ENCODE measurements around the gene MCM6.
"Not testable (repeated sequence)": the region's sequence is repeated elsewhere in the genome, so short reads cannot be mapped to it uniquely, and the experiment has no call there.

MCM6 gene

DNA sequence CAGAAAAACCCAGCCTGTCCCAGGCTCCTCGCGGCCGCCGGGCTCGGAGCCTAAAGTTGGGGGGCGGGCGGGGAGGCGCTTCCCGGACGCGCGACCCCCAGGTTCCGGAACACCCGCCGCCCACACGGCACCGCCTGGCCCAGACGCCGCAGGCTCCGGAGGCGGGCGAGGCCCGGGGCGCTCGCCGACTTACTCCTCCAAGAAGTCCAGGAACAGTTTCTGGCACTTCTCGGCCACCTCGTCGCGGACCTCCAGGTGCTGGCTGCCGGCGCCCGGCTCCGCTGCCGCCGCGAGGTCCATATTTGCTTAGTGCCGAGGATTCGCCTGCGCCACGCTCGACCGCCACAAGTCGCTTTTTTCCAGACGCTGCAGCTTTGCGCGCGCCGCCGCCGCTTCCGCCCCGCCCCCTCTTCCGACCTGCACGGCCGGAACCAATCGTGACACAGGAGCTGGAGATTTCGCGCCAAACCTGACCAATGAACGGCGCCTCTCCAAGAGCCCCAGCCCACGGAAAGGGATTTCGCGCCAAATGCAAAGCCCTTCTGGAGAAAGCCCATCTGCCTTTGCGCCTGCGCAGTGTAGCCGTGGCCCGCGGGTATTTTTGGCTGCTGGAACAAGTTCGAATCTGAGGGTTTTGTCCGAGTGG is at the start of gene MCM6:
MCM6 (minus strand) TSS at position 378 of the 646 bp plus-strand sequence; CDS start at position 300, 78 bp downstream.
- peak; percentile 99 for DNase-seq

DNA sequence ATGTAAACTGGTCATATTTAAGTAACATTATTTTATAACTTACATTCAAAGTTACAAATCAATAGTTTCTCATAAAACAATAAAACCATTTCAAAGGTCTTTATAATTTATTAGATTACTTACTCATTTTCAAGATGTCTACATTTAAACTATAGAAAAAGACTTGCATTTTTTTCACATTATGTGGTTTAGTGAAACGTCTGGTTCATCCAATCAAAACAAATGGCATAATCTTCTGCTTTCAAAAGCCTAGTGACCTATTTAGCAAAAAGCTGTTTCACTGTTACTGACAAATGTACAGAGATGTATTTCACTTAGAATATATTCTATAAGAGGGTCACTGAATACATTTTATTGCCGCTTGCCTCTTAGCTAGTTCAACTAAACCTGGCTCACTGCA is 49.3 kb upstream of the MCM6 start:
- no peak for DNase-seq

GRCh38 chr2:135916207-135916606 is 40.0 kb upstream of the MCM6 start:
- DNase-seq = peak in 1 of 2 donors; percentile 73

GRCh38 chr2:135914485-135914884 is 38.2 kb upstream of the MCM6 start:
- DNase-seq = no peak

- DNase-seq = peak; percentile 26 to 77
Observed at GRCh38 chr2:135913727-135914365, 37.6 kb upstream of the MCM6 start.

DNA sequence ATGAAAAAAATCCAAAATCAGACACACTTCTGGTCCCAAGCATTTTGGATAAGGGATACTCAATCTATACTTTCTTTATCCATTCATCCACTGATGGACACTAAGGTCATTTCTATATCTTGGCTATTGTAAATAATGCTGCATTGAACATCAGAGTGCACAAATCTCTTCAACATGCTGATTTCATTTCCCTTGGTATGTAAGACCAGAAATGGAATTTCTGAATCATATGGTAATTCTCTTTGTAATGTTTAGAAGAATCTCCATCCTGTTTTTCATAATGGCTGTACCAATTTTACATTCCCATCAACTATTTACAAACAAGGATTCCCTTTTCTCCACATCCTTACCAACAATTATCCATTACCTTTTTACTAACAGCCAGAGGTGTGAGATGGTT is 33.7 kb upstream of the MCM6 start:
- no peak for DNase-seq

- no peak for DNase-seq
Observed at GRCh38 chr2:135905679-135906078, 29.4 kb upstream of the MCM6 start.

DNA sequence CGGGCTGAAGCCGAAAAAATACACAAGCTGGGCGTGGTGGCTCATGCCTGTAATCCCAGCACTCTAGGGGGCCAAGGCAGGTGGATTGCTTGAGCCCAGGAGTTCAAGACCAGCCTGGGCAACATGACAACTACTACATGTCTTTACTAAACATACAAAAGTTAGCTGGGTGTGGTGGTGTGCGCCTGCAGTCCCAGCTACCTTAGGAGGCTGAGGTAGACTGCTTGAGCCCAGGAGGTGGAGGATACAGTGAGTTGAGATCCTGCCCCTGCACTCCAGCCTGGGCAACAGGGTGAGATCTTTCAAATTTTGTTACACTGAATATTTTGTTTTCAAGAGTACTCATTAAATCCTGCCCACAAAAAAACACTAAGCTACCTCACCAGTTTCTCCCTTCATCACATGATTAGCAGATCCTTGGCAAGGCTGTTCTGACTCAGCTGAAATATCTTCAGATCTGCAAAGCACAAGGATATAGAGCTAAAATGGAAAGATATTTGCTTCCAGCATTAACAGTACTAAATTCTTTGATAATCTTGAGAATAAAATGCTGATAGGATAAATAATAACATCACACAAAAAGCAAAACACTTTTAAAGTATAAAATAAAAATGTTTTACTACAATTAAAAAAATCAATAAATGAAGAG is 28.2 kb upstream of the MCM6 start:
- no peak for DNase-seq

- DNase-seq = no peak
Observed at GRCh38 chr2:135903650-135904049, 27.4 kb upstream of the MCM6 start.

- no peak for DNase-seq
Observed at GRCh38 chr2:135899567-135899966, 23.3 kb upstream of the MCM6 start.

- no peak for DNase-seq
Observed at GRCh38 chr2:135898234-135898786, 22.1 kb upstream of the MCM6 start.

DNA sequence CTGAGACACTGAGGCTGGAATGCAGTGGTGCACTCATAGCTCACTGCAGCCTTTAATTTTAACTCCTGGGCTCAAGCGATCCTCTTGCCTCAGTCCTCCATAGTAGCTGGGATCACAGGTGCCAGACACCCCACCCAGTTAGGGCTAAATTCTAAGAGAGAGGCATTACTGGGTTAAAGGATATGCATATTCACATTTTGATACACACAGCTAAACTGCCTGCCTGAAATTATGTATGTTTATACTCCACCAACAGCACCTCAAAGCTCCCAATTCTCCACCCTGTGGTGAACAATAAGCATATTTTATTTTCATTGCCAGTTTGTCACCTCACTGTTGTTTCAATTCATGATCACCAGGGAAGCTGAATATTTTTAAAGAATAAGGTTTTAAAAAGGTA is 18.7 kb upstream of the MCM6 start:
- no peak for DNase-seq

DNA sequence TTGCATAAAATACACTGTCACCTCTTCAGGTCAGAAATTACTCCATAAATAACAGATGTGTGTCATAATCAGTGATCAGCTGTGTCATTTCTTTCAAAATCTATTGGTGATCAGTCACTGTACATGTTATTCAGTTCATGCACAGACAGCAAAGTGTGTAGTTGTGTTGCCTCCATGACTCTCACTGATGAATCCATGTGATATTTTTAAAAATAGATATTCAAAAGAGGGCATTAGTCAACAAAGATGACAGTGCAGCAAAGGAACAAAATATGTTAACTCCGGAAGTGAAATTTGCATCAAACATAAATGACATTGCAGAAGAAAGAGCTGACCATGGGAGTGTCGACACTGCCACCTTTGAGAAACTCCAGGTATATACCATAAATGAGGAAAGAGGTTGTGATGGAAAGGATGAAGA is 17.1 kb upstream of the MCM6 start:
- DNase-seq = no peak

DNA sequence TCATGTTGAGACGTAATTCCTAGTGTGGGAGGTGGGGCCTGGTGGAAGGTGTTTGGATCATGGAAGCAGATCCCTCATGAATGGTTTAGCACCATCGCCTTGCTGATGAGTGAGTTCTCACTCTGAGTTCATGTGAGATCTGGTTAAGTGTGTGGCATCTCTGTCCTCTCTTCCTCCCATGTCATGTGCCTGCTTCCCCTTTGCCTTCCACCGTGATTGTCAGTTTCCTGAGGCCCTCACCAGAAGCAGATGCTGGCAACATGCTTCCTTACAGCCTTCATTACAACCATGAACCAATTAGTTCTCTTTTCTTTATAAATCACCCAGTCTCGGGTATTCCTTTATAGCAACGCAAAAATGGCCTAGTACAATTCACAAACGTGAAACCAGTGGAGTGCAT is 14.6 kb upstream of the MCM6 start:
- peak in 1 of 2 donors; percentile 20 for DNase-seq

GRCh38 chr2:135890149-135890548 is 13.9 kb upstream of the MCM6 start:
- DNase-seq = no peak

DNA sequence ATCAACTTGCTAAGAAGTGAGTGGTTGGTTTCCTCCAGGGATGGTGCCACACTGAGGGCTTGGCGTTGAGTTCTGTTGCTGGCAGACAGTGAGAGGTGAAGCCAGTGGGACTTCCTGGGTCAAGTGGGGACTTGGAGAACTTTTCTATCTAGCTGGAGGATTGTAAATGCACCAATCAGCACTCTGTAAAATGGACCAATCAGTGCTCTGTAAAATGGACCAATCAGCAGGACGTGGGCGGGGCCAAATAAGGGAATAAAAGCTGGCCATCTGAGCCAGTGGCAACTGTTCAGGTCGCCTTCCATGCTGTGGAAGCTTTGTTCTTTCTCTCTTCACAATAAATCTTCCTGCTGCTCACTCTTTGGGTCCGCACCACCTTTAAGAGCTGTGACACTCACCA is 12.3 kb upstream of the MCM6 start:
- DNase-seq = not testable (repeated sequence)

DNA sequence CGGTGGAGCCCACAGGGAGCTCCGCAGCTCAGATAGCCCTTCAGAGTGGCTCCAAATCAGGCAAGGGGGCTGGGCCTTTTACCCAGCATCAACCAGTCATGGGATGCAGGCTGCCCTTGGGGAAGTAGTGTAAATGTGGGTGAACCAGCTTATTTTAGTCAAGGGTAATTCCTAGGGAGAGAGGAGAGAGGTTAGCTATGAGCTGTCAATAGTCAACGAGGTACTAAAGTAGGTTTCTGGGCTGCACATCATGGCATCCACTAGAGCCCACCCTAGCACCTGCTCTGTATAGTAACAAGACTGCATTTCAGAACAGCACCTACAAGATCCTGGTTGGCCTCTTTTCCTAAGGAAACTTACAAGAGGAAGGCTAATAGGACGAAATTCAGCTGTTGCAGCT is 9.5 kb upstream of the MCM6 start:
- DNase-seq = no peak

DNA sequence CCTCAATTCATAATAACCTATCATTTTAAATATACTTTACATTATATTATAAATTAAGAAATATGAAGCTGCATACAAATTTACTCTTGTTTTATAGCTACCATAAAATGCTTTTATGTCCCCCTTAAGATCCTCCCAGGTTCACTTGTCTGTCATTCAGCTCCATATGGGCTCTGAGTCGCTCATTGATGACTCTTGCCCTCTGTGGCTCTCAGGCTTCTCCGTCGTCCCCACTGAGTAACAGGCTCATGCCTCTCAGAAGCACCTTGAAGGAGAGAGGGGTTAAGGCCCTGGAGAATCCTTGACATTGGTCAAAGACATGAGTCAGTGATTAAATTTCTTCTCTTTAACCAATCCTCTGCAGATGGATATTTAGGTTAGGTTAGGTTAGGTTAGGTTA is 6.2 kb upstream of the MCM6 start:
- no peak for DNase-seq

GRCh38 chr2:135876770-135877169 is 527 bp upstream of the MCM6 start:
- not testable (repeated sequence) for DNase-seq

- peak; percentile 61 to 75 for DNase-seq
Observed at GRCh38 chr2:135875491-135876065, 665 bp downstream of the MCM6 start.

DNA sequence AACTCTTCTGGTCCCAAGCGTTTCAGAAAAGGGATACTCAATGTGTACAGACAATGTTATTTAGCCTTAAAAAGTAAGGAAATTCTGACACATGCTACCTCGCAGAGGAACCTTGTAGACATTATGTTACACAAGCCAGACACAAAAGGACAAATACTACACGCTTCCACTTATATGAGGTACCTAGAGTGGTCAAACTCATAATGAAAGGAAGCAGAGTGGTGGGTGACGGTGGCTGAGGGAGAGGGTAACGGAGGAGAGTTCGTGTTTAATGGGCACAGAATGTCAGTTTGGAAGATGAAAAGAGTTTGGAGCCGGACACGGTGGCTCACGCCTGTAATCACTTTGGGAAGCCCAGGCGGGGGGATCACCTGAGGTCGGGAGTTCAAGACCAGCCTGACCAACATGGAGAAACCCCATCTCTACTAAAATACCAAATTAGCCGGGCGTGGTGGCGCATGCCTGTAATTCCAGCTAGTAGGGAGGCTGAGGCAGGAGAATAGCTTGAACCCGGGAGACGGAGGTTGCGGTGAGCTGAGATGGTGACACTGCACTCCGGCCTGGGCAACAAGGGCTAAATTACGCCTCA is 1.4 kb downstream of the MCM6 start:
- no peak for DNase-seq

DNA sequence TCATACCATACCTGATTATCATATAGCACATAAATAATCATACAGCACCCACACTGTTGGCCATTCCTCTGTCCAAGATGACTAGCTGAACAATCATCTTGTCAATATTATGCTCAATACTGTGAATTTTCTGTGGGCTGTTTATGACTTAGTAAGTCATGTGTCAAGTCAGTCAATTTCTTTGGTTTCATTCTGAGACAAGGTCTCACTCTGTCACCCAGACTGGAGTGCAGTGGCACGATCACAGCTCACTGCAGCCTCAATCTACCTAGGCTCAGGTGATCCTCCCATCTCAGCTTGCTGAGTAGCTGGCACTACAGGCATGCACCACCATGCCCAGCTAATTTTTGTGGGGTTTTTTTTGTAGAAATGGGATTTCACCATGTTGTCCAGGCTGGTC is 5.7 kb downstream of the MCM6 start:
- no peak for DNase-seq

DNA sequence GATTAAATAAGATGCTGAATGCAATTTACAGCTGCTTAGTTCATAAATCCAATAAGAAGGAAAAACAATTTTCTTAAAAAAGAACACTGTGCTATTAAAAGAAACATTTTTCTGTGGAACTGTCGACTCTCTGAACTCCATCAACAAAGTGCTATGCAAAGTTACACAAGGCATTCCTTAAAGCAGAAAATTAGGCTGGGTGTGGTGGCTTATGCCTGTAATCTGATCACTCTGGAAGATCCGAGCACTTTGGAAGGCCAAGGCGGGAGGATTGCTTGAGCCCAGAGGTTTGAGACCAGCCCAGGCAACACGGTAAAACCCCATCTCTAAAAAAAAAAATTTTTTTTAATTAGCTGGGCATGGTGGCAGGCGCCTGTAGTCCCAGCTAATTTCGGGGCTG is 13.0 kb downstream of the MCM6 start:
- no peak for DNase-seq
